ENCODE results near the gene FBXW4.

- TF ChIP-seq CTCF (IDR thresholded peaks at IDR 0.05), result no peak
- no peak for TF ChIP-seq POLR2A (IDR thresholded peaks at IDR 0.05)
- TF ChIP-seq EP300 (IDR thresholded peaks at IDR 0.05), result no peak
These were observed 22.1 kb upstream of the FBXW4 start for GRCh38 chr10:101716891-101717659.
